DOHH2 (cell line): ENCODE data around the gene GAS7.

ENCODE experiments used
- H3F3A ChIP-seq: fragments of 200-600 bp; sonication (generic), shearing (Covaris generic); 2 replicates; pipeline ENCODE4 v1.6.0; 2016; ENCODE audit warnings: antibody characterized with exemption, mild to moderate bottlenecking; ENCODE audit not compliant: control insufficient read depth, insufficient read depth
- H3K27ac ChIP-seq: fragments of 200-600 bp; sonication (generic); 2 replicates; pipeline ENCODE4 v1.5.1; 2014; ENCODE audit warnings: low read depth, mild to moderate bottlenecking, low read length, moderate library complexity
- H3K27me3 ChIP-seq: fragments of 200-600 bp; sonication (generic); 2 replicates; pipeline ENCODE4 v1.6.1; 2014; ENCODE audit warnings: mild to moderate bottlenecking, low read length, mixed read lengths; ENCODE audit not compliant: control insufficient read depth
- H3K36me3 ChIP-seq: fragments of 200-600 bp; sonication (generic); 2 replicates; pipeline ENCODE4 v1.6.1; 2014; ENCODE audit warnings: mild to moderate bottlenecking, low read length, moderate library complexity, mixed read lengths; ENCODE audit not compliant: control insufficient read depth
- H3K4me1 ChIP-seq: fragments of 200-600 bp; sonication (generic); 2 replicates; pipeline ENCODE4 v1.6.1; 2014; ENCODE audit warnings: mild to moderate bottlenecking, low read length, mixed read lengths; ENCODE audit not compliant: control insufficient read depth
- H3K4me2 ChIP-seq: fragments of 200-600 bp; sonication (generic); 2 replicates; pipeline ENCODE4 v1.6.0; 2014; ENCODE audit warnings: mild to moderate bottlenecking, low read length, moderate library complexity
- H3K4me3 ChIP-seq: fragments of 200-600 bp; sonication (generic); 2 replicates; pipeline ENCODE4 v1.5.1; 2014; ENCODE audit warnings: mild to moderate bottlenecking, low read length, mixed read lengths
- H3K79me2 ChIP-seq: fragments of 200-600 bp; sonication (generic); 2 replicates; pipeline ENCODE4 v1.6.1; 2014; ENCODE audit warnings: mild to moderate bottlenecking, low read length, mixed read lengths; ENCODE audit not compliant: control insufficient read depth
- H3K9me2 ChIP-seq: fragments of 200-600 bp; sonication (generic); replicated peaks from 2 replicates; pipeline ENCODE4 v1.6.1; 2014; ENCODE audit warnings: mild to moderate bottlenecking, low read length, mixed read lengths; ENCODE audit not compliant: control insufficient read depth
- H3K9me3 ChIP-seq: fragments of 200-600 bp; sonication (generic); 2 replicates; pipeline ENCODE4 v1.6.1; 2014; ENCODE audit warnings: antibody characterized with exemption, low read length, mixed read lengths; ENCODE audit not compliant: control insufficient read depth, insufficient read depth
- H4K20me1 ChIP-seq: fragments of 200-600 bp; sonication (generic); 2 replicates; pipeline ENCODE4 v1.6.0; 2014; ENCODE audit warnings: low read depth, mild to moderate bottlenecking, antibody characterized with exemption, low read length, moderate library complexity; ENCODE audit not compliant: control insufficient read depth, insufficient read depth
- CTCF ChIP-seq: fragments of 200-600 bp; sonication (generic); IDR thresholded peaks from one replicate; pipeline ENCODE4 v1.5.1; 2014; ENCODE audit warnings: antibody characterized with exemption, mild to moderate bottlenecking, low read depth, low read length; ENCODE audit not compliant: poor library complexity, severe bottlenecking
- EZH2phosphoT487 ChIP-seq: fragments of 200-600 bp; sonication (generic); IDR thresholded peaks from 2 replicates; pipeline ENCODE4 v1.6.1; 2017; ENCODE audit warnings: borderline replicate concordance, mild to moderate bottlenecking, antibody characterized with exemption, low read length, moderate library complexity, mixed read lengths

GAS7 gene

GRCh38 chr17:9934331-9934730, 264.1 kb downstream of the GAS7 start:
- no peaks in the 10 kb centered on the region for H3K27me3 ChIP-seq
- H3K79me2 ChIP-seq: no peaks in the 10 kb centered on the region
- H3K27ac ChIP-seq: no peak overlapping the region
- no peaks in the 10 kb centered on the region for H3K4me1 ChIP-seq
- H3K9me3 ChIP-seq: no peaks in the 10 kb centered on the region
- H3K9me2 ChIP-seq: no peaks in the 10 kb centered on the region
- H3K4me2 ChIP-seq: no peak overlapping the region
- no peaks in the 10 kb centered on the region for H3K36me3 ChIP-seq
- no peak overlapping the region for H3K4me3 ChIP-seq
- H4K20me1 ChIP-seq: no peaks in the 10 kb centered on the region
- no peaks in the 10 kb centered on the region for H3F3A ChIP-seq
- TF ChIP-seq CTCF (no peak), EZH2phosphoT487 (no peak)

- H3K36me3 ChIP-seq: no peaks in the 10 kb centered on the region
Measured at GRCh38 chr17:9932491-9932890, 265.9 kb downstream of the GAS7 start.

GRCh38 chr17:9931144-9931741, 267.2 kb downstream of the GAS7 start:
- Histone ChIP-seq H3K27me3 (no peaks in the 10 kb centered on the region), H3K36me3 (no peaks in the 10 kb centered on the region), H3K4me1 (no peaks in the 10 kb centered on the region), H3K9me2 (no peaks in the 10 kb centered on the region), H3K4me3 (no peak overlapping the region), H4K20me1 (no peaks in the 10 kb centered on the region), H3K9me3 (no peaks in the 10 kb centered on the region), H3K27ac (no peak overlapping the region), H3F3A (no peaks in the 10 kb centered on the region), H3K79me2 (no peaks in the 10 kb centered on the region), H3K4me2 (no peak overlapping the region)
- no peak for TF ChIP-seq EZH2phosphoT487
- no peak for TF ChIP-seq CTCF

More at GRCh38 chr17:9932491-9932890, 265.9 kb downstream of the GAS7 start:
- H3K9me2 ChIP-seq: no peaks in the 10 kb centered on the region
- TF ChIP-seq EZH2phosphoT487 (no peak), CTCF (no peak)
- H3K9me3 ChIP-seq: no peaks in the 10 kb centered on the region
- H3K27ac ChIP-seq: no peak overlapping the region
- no peaks in the 10 kb centered on the region for H3K79me2 ChIP-seq
- H4K20me1 ChIP-seq: no peaks in the 10 kb centered on the region
- no peak overlapping the region for H3K4me2 ChIP-seq
- no peaks in the 10 kb centered on the region for H3F3A ChIP-seq
- H3K4me1 ChIP-seq: no peaks in the 10 kb centered on the region
- H3K27me3 ChIP-seq: no peaks in the 10 kb centered on the region
- no peak overlapping the region for H3K4me3 ChIP-seq
